B cell (primary cell): Measurements from ENCODE around the gene POT1. TPM values are rescaled to one million over a fixed set of nuclear protein-coding genes. Genes with fewer than 3 reads are reported as not detected.
A peak's percentile ranks its signal among the peaks of the same experiment; 100 is the strongest.

Experiments
- ATAC-seq: fragments of 200-7000 bp; cut with Tn5 transposase; one replicate; pipeline ENCODE4 v1.10.0; 2021; ENCODE audit warnings: low read depth, mild to moderate bottlenecking, moderate number of reproducible peaks, moderate library complexity
- CTCF ChIA-PET: fragments of 350-600 bp; sonication (Branson Sonifier 250); formaldehyde crosslinking; loops from one replicate; lab custom pipeline; 2021; ENCODE audit warnings: antibody characterized with exemption, inconsistent platforms; lab: Charles Lee
- POLR2A ChIA-PET: fragments of 350-600 bp; sonication (Branson Sonifier 250); formaldehyde crosslinking; loops from one replicate; lab custom pipeline; 2021; ENCODE audit warnings: antibody characterized with exemption; lab: Charles Lee
- DNase-seq: peaks from one replicate; pipeline ENCODE4 v3.0.0; 2013
- H2AFZ ChIP-seq: 2 replicates; pipeline ENCODE4 v1.6.1; 2012; ENCODE audit warnings: mild to moderate bottlenecking, low read depth, low read length; ENCODE audit not compliant: insufficient read depth, poor library complexity, severe bottlenecking
- H3K27ac ChIP-seq, 2 donors: 1 replicate in 1 of 2; 2 replicates in 1 of 2; pipeline ENCODE4 v1.5.1; 2012 to 2013; ENCODE audit warnings: low read length in 2 of 2, mild to moderate bottlenecking in 2 of 2, moderate library complexity in 1 of 2
- H3K27me3 ChIP-seq, 4 experiments: fragments of 200-600 bp in 1 of 4; sonication (generic) in 1 of 4; replicated peaks in 1 of 4; 1 replicate in 2 of 4; 2 replicates in 2 of 4; pipeline versions ENCODE4 v1.6.1 to v1.7.0; 2013 to 2016; ENCODE audit warnings: low read length in 3 of 4, mild to moderate bottlenecking in 2 of 4, mixed read lengths in 1 of 4, moderate library complexity in 1 of 4; ENCODE audit not compliant: insufficient read depth in 4 of 4, control insufficient read depth in 3 of 4; ENCODE audit errors: control extremely low read depth in 1 of 4
- H3K36me3 ChIP-seq, 2 experiments: replicated peaks in 1 of 2; 1 replicate in 1 of 2; 2 replicates in 1 of 2; pipeline versions ENCODE4 v1.6.1 to v1.7.1; 2013; ENCODE audit warnings: low read length in 1 of 2; ENCODE audit not compliant: insufficient read depth in 2 of 2, control insufficient read depth in 1 of 2; ENCODE audit errors: control extremely low read depth in 1 of 2, extremely low read depth in 1 of 2
- H3K4me1 ChIP-seq, 2 donors: fragments of 200-600 bp in 1 of 2; sonication (generic) in 1 of 2; 1 replicate in 1 of 2; 2 replicates in 1 of 2; pipeline versions ENCODE4 v1.5.1 to v1.6.1; 2013 to 2017; ENCODE audit warnings: low read length in 2 of 2; ENCODE audit not compliant: control insufficient read depth in 2 of 2, insufficient read depth in 2 of 2
- H3K4me2 ChIP-seq: replicated peaks from 2 replicates; pipeline ENCODE3; 2012; ENCODE audit warnings: mild to moderate bottlenecking, low read depth, low read length; ENCODE audit not compliant: poor library complexity, severe bottlenecking
- H3K4me3 ChIP-seq, 5 experiments: fragments of 200-600 bp in 1 of 5; sonication (generic) in 1 of 5; 1 replicate in 3 of 5; 2 replicates in 2 of 5; pipeline versions ENCODE4 v1.5.1 to v1.7.0; 2011 to 2016; ENCODE audit warnings: low read length in 4 of 5, mild to moderate bottlenecking in 4 of 5, low read depth in 2 of 5, control low read depth in 1 of 5, moderate library complexity in 1 of 5; ENCODE audit not compliant: insufficient read depth in 1 of 5; ENCODE audit errors: control extremely low read depth in 1 of 5, extremely low read depth in 1 of 5
- H3K79me2 ChIP-seq: fragments of 200-600 bp; sonication (generic); one replicate; pipeline ENCODE4 v1.6.0; 2016; ENCODE audit warnings: low read length; ENCODE audit not compliant: control insufficient read depth, insufficient read depth
- H3K9ac ChIP-seq: fragments of 200-600 bp; sonication (generic); 2 replicates; pipeline ENCODE4 v1.6.1; 2017; ENCODE audit warnings: mild to moderate bottlenecking, low read length, moderate library complexity
- H3K9me3 ChIP-seq, 3 donors: one replicate each; pipeline versions ENCODE4 v1.6.1 to v1.7.1; 2013; ENCODE audit warnings: low read length in 2 of 3; ENCODE audit not compliant: control insufficient read depth in 2 of 3, insufficient read depth in 1 of 3; ENCODE audit errors: control extremely low read depth in 1 of 3
- H4K20me1 ChIP-seq: 2 replicates; pipeline ENCODE4 v1.6.0; 2012; ENCODE audit warnings: mild to moderate bottlenecking, low read length; ENCODE audit not compliant: insufficient read depth, control insufficient read depth, poor library complexity, severe bottlenecking
- H3K27ac Mint-ChIP-seq: one replicate; pipeline ENCODE4 v1.8.0; 2021; ENCODE audit warnings: mixed read lengths
- H3K27me3 Mint-ChIP-seq: one replicate; pipeline ENCODE4 v1.8.0; 2021; ENCODE audit warnings: mixed read lengths
- H3K4me1 Mint-ChIP-seq: one replicate; pipeline ENCODE4 v1.8.0; 2021; ENCODE audit warnings: mixed read lengths
- H3K4me3 Mint-ChIP-seq: one replicate; pipeline ENCODE4 v1.8.0; 2021; ENCODE audit warnings: mixed read lengths
- H3K9me3 Mint-ChIP-seq: one replicate; pipeline ENCODE4 v1.8.0; 2022; ENCODE audit warnings: mixed read lengths; ENCODE audit not compliant: insufficient read depth
- CTCF ChIP-seq: fragments of 200-600 bp; IDR thresholded peaks from one replicate; pipeline ENCODE4 v1.8.0; 2022; ENCODE audit warnings: antibody characterized with exemption, mild to moderate bottlenecking
- EZH2 ChIP-seq: IDR thresholded peaks from 2 replicates; pipeline ENCODE4 v1.6.1; 2012; ENCODE audit warnings: borderline replicate concordance, low read depth, mild to moderate bottlenecking, moderate library complexity, low read length; ENCODE audit not compliant: insufficient read depth, poor library complexity, severe bottlenecking
- WGBS: methylation state at CpG from one replicate; pipeline ENCODE4 v1.1.5; 2013; ENCODE audit warnings: missing lambda C conversion rate; ENCODE audit not compliant: insufficient coverage; 5-methylcytosine and 5-hydroxymethylcytosine counted together
- intact Hi-C: fragments of 100-400 bp; cut with micrococcal nuclease; formaldehyde crosslinking; loops from one replicate; pipeline ENCODE4 v1.10.0; 2022
- polyA plus RNA-seq: library from polyadenylated mRNA; depleted of rRNA; stranded (reverse); fragments of >200 nt; gene quantifications from 2 replicates; pipeline ENCODE4 v1.2.3, GENCODE V29; 2012
- total RNA-seq, 2 donors: library from RNA; stranded (reverse); fragments of 120-200 nt in 1 of 2; gene quantifications; 1 replicate in 1 of 2; 2 replicates in 1 of 2; pipeline versions ENCODE4 v1.2.3 to v1.2.4, GENCODE V29; 2013 to 2022

The POT1 gene
- total and polyA plus RNA-seq, 2 donors (not counting 1 experiment from before 2014, with no cell fraction given) = 12.2 to 32.3 TPM

- peak; percentile 14 for DNase-seq
- no peak overlapping the region for H3K27ac ChIP-seq
- H3K79me2 ChIP-seq = no peaks in the 10 kb centered on the region
- peaks cover 0 to 6% of the 10 kb centered on the region in 2 experiments for H3K36me3 ChIP-seq
- H3K27me3 ChIP-seq = no peaks in the 10 kb centered on the region
- Mint-ChIP-seq H3K27me3 (no peaks in the 10 kb centered on the region), H3K9me3 (no peaks in the 10 kb centered on the region), H3K4me3 (peak overlapping the region; percentile 18), H3K27ac (peak overlapping the region; percentile 50), H3K4me1 (peaks cover 17% of the 10 kb centered on the region)
- ATAC-seq = no peak
- no peak for TF ChIP-seq CTCF
- TF ChIP-seq EZH2 = no peak
- no peaks in the 10 kb centered on the region for H4K20me1 ChIP-seq
- no peak overlapping the region for H2AFZ ChIP-seq
- peaks cover 7 to 12% of the 10 kb centered on the region in 2 donors for H3K4me1 ChIP-seq
- intact Hi-C loops = no loop called here
- H3K9me3 ChIP-seq = no peaks in the 10 kb centered on the region
- CTCF ChIA-PET = interaction anchor here (1.3 kb wide), 1 partner anchor 77 kb away, joined by 3 read pairs; no protein-coding TSS in a partner anchor
- H3K9ac ChIP-seq = no peak overlapping the region
- no peak overlapping the region for H3K4me3 ChIP-seq
- no peak overlapping the region for H3K4me2 ChIP-seq
- POLR2A ChIA-PET = no interaction called here
- WGBS = 88% methylated on average over 8 of the region's 18 CpGs
Observed at GRCh38 chr7:124930655-124931597, 1.3 kb upstream of the POT1 start.

DNA sequence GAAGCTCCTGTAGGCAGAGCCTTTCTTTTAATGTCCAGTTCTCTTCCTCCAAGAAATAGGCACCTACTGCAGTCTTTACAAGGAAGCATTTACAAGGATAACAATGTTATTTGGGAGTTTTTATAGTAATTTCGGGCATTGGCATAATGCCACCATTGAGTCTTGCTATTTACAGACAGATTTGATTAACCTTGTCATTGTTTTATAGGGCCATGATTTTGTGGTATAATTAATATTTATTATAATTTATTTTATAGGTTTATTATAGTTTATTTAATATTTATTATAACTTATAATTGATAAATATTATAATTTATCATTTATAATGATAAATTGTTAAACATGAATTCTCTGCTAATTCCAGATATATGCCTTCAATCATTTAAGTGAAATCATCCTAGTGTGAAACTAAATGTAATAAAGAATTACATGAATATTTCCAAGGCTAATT lies 573 bp upstream of the POT1 start:
- H3K9me3 Mint-ChIP-seq = no peaks in the 10 kb centered on the region
- ChIA-PET CTCF (interaction anchor here (1.3 kb wide), 1 partner anchor 76 kb away, joined by 3 read pairs; no protein-coding TSS in a partner anchor), POLR2A (no interaction called here)
- peak overlapping the region; percentile 76 for H3K9ac ChIP-seq
- H3K27me3 ChIP-seq = no peaks in the 10 kb centered on the region
- peak overlapping the region; percentile 85 for H2AFZ ChIP-seq
- peak overlapping the region; percentile 63 to 93 (median 90) for H3K4me3 ChIP-seq
- H3K4me1 ChIP-seq = peaks cover 7 to 12% of the 10 kb centered on the region in 2 donors
- TF ChIP-seq CTCF (no peak), EZH2 (no peak)
- no peaks in the 10 kb centered on the region for H4K20me1 ChIP-seq
- H3K4me2 ChIP-seq = peak overlapping the region; percentile 74
- peaks cover 0 to 6% of the 10 kb centered on the region in 2 experiments for H3K36me3 ChIP-seq
- H3K9me3 ChIP-seq = no peaks in the 10 kb centered on the region
- intact Hi-C loops = no loop called here
- DNase-seq (no peak), ATAC-seq (no peak)
- peak overlapping the region; percentile 87 to 94 for H3K27ac ChIP-seq
- H3K27ac Mint-ChIP-seq = peak overlapping the region; percentile 87
- H3K4me1 Mint-ChIP-seq = peaks cover 19% of the 10 kb centered on the region
- WGBS = no CpG with 5 or more reads among the region's 1 CpG
- H3K27me3 Mint-ChIP-seq = no peaks in the 10 kb centered on the region
- H3K4me3 Mint-ChIP-seq = peak overlapping the region; percentile 91
- peaks cover 4% of the 10 kb centered on the region for H3K79me2 ChIP-seq
